NOMO-1 treated with DMSO at 0.1 percent for 48 hours (cell line): ENCODE measurements around the gene COX10.
"Not testable (repeated sequence)": the region's sequence is repeated elsewhere in the genome, so short reads cannot be mapped to it uniquely, and the experiment has no call there.

Experiments
- DNase-seq: peaks from one replicate; lab custom pipeline; 2025; ENCODE audit not compliant: unreplicated experiment; lab: John Stamatoyannopoulos, UW

COX10 gene

GRCh38 chr17:14069251-14070021 lies at the start of gene COX10:
TSS of gene COX10 (plus strand) at chr17:14069504. CDS start at chr17:14069606, 102 bp downstream.
- DNase-seq, result peak; percentile 92

- DNase-seq, result not testable (repeated sequence)
Observed at GRCh38 chr17:14021651-14022294, 47.5 kb upstream of the COX10 start.

DNA sequence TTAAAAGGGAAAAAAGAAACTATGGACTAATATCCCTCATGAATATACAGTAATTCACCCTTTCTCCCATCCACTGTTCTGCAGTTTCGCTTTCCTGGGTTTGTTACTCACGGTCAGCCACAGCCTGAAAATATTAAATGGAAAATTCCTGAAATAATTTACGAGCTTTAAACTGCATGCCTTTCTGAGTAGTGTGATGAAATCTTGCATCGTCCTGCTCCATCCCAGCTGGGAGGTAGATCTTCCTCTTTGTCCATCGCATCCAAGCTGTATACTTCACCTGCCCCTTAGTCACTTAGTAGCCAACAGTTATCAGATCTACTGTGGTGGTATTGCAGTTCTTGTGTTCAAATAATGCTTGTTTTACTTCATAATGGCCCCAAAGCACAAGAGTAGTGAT lies 39.5 kb upstream of the COX10 start:
- not testable (repeated sequence) for DNase-seq

- DNase-seq, result no peak
Observed at GRCh38 chr17:14032234-14032633, 37.1 kb upstream of the COX10 start.

DNA sequence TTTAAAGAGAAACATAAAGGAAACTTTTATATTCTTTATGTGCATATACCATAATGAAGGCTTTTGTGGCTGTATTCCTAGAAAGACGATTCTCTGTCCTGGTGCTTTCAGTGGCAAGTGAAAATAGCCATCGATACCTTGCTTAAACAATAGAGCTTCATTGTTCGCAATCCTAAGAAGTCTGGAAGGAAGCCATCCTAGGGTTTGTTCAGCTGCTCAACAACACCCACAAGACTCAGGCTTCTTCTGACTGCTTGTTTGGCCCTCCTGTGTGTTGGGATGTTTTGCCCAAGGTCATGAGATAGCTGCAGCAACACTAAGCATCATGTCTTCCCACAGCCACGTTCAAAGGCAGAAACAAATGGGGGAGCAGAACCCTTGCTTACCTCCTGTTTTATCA lies 36.1 kb upstream of the COX10 start:
- DNase-seq, result no peak

DNA sequence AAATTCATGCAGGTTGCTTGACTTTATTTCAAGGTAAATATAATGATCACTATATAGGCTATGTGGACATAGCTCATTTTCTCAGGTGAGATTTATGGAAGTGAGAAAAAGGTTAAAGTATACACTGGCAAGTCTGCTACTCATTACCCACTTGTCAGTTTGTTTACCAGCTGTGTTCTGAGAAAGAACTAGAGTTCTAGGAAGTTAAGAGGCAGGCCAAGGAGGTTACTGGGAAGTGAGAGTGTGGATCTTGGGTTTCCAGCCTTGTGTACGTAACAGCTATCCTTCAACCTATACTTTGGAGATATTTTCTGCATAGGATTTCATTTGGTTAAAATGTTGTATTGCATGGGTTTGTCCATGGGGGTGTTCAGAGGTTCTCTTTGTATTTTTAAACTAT lies 31.9 kb upstream of the COX10 start:
- no peak for DNase-seq

- no peak for DNase-seq
Observed at GRCh38 chr17:14038206-14038605, 31.1 kb upstream of the COX10 start.

GRCh38 chr17:14042411-14042810 lies 26.9 kb upstream of the COX10 start:
- no peak for DNase-seq

GRCh38 chr17:14044702-14045101 lies 24.6 kb upstream of the COX10 start:
- no peak for DNase-seq

DNA sequence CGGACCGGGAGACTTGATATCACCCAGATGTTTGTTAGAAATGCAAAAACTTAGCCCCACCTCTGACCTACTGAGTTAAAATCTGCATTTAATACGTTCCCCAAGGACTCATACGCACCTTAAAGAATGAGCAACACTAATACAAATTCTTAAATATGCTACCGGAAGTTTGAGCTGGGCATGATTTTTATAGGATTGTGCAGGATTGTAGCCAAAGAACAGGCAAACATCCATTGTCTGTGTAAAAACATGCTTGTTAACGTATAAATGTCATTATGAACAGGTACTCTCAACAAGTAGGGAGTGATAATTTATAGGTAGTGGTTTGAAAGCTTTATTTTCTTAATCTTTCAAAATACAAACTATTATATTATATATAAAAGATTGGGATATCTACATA lies 22.3 kb upstream of the COX10 start:
- no peak for DNase-seq

DNA sequence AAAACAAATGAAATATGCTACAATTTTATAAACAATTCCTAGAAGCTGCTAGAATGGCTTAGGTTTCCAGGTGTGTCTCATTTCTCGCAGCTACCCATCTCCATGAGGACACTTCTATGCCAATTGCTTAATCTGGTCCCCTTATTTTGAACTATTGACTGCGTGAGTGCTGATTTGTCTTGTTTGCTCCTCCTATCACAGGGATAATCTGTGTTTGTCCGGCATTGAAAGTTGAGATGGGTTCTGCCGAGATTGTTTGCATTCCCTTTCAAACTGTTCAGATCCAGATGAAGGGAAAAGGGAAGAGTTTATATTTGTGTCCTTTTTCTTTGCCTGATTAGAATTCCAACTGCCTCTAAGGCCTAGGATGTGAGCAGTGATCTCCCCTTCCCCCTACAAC lies 21.7 kb upstream of the COX10 start:
- DNase-seq, result no peak

DNA sequence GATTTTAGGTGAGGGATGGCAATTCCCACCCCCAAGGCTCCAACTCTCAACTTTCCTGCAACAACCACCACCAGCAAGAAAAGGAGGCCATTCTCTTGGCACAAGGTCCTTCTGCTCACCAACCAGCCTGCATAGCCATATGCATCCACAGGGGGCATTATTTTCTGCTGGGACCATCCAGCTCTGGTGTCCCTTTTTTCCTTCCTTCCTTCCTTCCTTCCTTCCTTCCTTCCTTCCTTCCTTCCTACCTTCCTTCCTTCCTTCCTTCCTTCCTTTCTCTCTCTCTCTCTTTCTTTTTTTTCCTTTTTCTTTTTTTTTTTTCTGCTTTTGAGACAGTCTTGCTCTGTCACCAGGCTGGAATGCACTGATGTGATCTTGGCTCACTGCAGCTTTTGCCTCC lies 21.1 kb upstream of the COX10 start:
- DNase-seq, result no peak

- no peak for DNase-seq
Observed at GRCh38 chr17:14050616-14051015, 18.7 kb upstream of the COX10 start.

GRCh38 chr17:14051692-14052091 lies 17.6 kb upstream of the COX10 start:
- no peak for DNase-seq

- no peak for DNase-seq
Observed at GRCh38 chr17:14052886-14053615, 16.3 kb upstream of the COX10 start.

GRCh38 chr17:14057591-14057990 lies 11.7 kb upstream of the COX10 start:
- DNase-seq, result no peak

DNA sequence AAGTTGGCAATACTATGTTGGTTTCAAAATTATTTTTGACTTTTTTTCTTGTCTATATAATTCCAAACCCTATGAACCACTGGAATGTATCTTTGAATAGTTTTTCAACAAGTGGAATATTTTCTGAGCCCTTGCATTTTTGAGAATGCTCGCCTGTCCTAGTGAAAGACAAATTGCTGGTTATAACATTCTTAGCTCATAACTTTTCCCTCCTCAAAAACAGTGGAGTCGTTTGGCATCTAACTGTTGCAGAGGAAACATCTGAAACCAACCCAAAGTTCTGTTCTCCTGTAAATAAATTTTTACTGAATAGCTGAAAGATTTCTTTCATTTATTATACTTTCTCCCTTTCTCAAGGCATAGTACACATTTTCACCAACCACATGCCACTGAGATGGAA lies 11.3 kb upstream of the COX10 start:
- DNase-seq, result no peak

- no peak for DNase-seq
Observed at GRCh38 chr17:14060706-14061105, 8.6 kb upstream of the COX10 start.

- DNase-seq, result no peak
Observed at GRCh38 chr17:14061666-14062560, 7.4 kb upstream of the COX10 start.

GRCh38 chr17:14067347-14067746 lies 2.0 kb upstream of the COX10 start:
- DNase-seq, result no peak
